Tibial nerve (tissue), 4 donors: ENCODE results near the gene RINT1. TPM values are rescaled to one million over a fixed set of nuclear protein-coding genes. Genes with fewer than 3 reads are reported as not detected.
"Not testable (repeated sequence)": the region's sequence is repeated elsewhere in the genome, so short reads cannot be mapped to it uniquely, and the experiment has no call there.

ENCODE experiments used
- DNase-seq, 2 donors: peaks; one replicate each; pipeline ENCODE4 v3.0.0-alpha.2; 2019; ENCODE audit warnings: low spot score in 2 of 2
- H3K27ac ChIP-seq, 4 donors: fragments of 200-600 bp; sonication (generic) in 3 of 4; one replicate each; pipeline ENCODE4 v1.5.1; 2017 to 2019; ENCODE audit warnings: mild to moderate bottlenecking in 1 of 4
- H3K27me3 ChIP-seq, 2 donors: fragments of 200-600 bp; sonication (generic) in 1 of 2; one replicate each; pipeline versions ENCODE4 v1.5.1 to v1.6.0; 2017 to 2019
- H3K36me3 ChIP-seq, 3 donors: fragments of 200-600 bp; sonication (generic); one replicate each; pipeline ENCODE4 v1.5.1; 2018 to 2019
- H3K4me1 ChIP-seq, 4 donors: fragments of 200-600 bp; sonication (generic) in 3 of 4; one replicate each; pipeline ENCODE4 v1.5.1; 2017 to 2019
- H3K4me3 ChIP-seq, 4 donors: fragments of 200-600 bp; sonication (generic) in 3 of 4; one replicate each; pipeline ENCODE4 v1.5.1; 2017 to 2019; ENCODE audit warnings: mild to moderate bottlenecking in 1 of 4, moderate library complexity in 1 of 4
- H3K9me3 ChIP-seq, 4 donors: fragments of 200-600 bp; sonication (generic) in 3 of 4; one replicate each; pipeline ENCODE4 v1.5.1; 2017 to 2019
- EP300 ChIP-seq, 2 donors: sonication (generic); formaldehyde crosslinking; IDR thresholded peaks; one replicate each; pipeline ENCODE4 v1.6.1; 2017; ENCODE audit warnings: antibody characterized with exemption in 2 of 2, mild to moderate bottlenecking in 1 of 2
- POLR2A ChIP-seq, 2 donors: fragments of 450-650 bp; IDR thresholded peaks; one replicate each; pipeline ENCODE4 v1.6.1; 2017; ENCODE audit warnings: antibody characterized with exemption in 2 of 2, mild to moderate bottlenecking in 2 of 2, moderate library complexity in 2 of 2
- WGBS, 2 donors: methylation state at CpG; one replicate each; pipeline ENCODE4 v1.1.5; 2018; 5-methylcytosine and 5-hydroxymethylcytosine counted together
- total RNA-seq, 4 donors: library from RNA; depleted of rRNA; stranded (reverse); fragments of >200 nt; gene quantifications; one replicate each; pipeline ENCODE4 v1.1.0, GENCODE V29; 2016
- TF ChIP-seq, protein P1 (sequence below), 5 experiments: fragments of 200-600 bp in 3 of 5; fragments of 450-650 bp in 2 of 5; sonication (generic) in 3 of 5; IDR thresholded peaks; one replicate each; pipeline ENCODE4 v1.5.1; 2016 to 2019; ENCODE audit warnings: antibody characterized with exemption in 5 of 5, mild to moderate bottlenecking in 3 of 5, moderate library complexity in 2 of 5

The RINT1 gene
- total RNA-seq, 4 donors from 2014 or later = 12.9 to 18.2 (median 14.6) TPM

DNA sequence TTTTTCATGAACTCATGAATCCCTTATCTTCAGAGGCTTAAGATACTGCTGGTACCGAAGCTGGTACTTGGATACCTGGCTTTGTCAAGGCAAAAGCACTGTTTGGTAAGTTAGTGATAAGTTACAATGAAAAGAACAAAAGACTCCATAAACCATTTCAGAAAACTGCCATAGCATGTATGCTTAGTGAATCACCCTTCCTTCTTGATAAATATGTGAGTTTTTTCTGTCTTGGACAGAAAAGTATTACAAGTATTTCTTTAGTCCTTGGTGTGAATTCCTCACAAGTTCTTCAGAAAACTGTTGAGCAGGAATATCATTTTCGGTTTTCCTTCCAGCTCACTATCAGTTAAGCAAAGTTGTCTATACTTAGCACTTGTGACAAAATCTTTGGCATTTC lies 35.5 kb upstream of the RINT1 start:
- Histone ChIP-seq H3K4me3 (no peak overlapping the region), H3K9me3 (no peaks in the 10 kb centered on the region), H3K27ac (no peak overlapping the region), H3K4me1 (no peaks in the 10 kb centered on the region), H3K36me3 (peaks cover 0 to 23% (median 0%) of the 10 kb centered on the region in 3 donors), H3K27me3 (no peaks in the 10 kb centered on the region)
- DNase-seq = no peak
- 73 to 90% methylated on average over 2 of the region's 2 CpGs for WGBS, 2 donors
- no peak for TF ChIP-seq EP300 (IDR thresholded peaks at IDR 0.05)
- TF ChIP-seq, protein P1, sequence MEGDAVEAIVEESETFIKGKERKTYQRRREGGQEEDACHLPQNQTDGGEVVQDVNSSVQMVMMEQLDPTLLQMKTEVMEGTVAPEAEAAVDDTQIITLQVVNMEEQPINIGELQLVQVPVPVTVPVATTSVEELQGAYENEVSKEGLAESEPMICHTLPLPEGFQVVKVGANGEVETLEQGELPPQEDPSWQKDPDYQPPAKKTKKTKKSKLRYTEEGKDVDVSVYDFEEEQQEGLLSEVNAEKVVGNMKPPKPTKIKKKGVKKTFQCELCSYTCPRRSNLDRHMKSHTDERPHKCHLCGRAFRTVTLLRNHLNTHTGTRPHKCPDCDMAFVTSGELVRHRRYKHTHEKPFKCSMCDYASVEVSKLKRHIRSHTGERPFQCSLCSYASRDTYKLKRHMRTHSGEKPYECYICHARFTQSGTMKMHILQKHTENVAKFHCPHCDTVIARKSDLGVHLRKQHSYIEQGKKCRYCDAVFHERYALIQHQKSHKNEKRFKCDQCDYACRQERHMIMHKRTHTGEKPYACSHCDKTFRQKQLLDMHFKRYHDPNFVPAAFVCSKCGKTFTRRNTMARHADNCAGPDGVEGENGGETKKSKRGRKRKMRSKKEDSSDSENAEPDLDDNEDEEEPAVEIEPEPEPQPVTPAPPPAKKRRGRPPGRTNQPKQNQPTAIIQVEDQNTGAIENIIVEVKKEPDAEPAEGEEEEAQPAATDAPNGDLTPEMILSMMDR (IDR thresholded peaks at IDR 0.05) = no peak
- TF ChIP-seq POLR2A (IDR thresholded peaks at IDR 0.05) = no peak

DNA sequence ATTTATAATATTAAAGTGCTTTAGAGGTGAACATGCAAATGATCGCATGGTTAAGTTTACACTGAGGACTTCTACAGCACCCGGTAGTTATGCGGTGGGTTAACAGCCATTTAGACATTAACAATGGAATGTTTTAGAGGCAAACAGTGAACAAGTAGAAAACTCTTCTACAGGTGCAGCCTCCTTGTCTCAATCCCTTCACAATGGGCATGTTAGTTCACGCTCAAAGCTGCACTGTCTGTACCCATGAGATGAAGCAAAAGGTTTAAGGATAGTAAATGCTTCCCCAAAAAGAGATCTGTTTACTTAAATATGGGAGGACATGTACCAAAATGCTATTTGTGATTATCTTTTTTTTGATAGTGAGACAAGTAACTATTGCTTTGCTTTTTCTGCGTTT lies 35.0 kb upstream of the RINT1 start:
- H3K9me3 ChIP-seq = no peaks in the 10 kb centered on the region
- DNase-seq = no peak
- no peak overlapping the region for H3K4me3 ChIP-seq
- H3K27me3 ChIP-seq = no peaks in the 10 kb centered on the region
- WGBS, 2 donors = 83 to 84% methylated on average over 5 of the region's 5 CpGs
- H3K36me3 ChIP-seq = peaks cover 0 to 28% (median 0%) of the 10 kb centered on the region in 3 donors
- H3K27ac ChIP-seq = no peak overlapping the region
- H3K4me1 ChIP-seq = no peaks in the 10 kb centered on the region
- TF ChIP-seq EP300 (IDR thresholded peaks at IDR 0.05) (no peak), POLR2A (IDR thresholded peaks at IDR 0.05) (no peak)
- TF ChIP-seq, protein P1 (IDR thresholded peaks at IDR 0.05) = no peak

DNA sequence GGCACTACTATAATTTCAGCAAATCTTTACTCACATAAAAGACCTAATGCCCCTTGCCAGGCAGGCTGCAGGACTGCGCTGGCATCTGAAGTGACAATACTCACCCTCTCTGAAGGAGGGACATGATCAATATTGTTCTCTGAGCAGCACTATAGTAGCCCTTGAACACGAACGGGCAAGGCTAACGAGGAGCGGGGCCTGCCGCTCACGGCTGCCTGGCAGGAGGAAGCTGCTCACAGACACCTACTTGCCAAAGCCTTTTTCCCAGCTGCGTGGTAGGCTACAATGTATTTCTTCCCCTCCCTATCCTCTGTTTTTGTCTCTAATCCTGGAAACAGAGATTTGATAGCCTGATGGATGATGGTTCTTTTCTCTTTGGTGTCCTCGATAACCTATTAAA lies 29.8 kb upstream of the RINT1 start:
- TF ChIP-seq POLR2A (IDR thresholded peaks at IDR 0.05) = no peak
- WGBS, 2 donors = 88 to 90% methylated on average over 9 of the region's 9 CpGs
- no peaks in the 10 kb centered on the region for H3K27me3 ChIP-seq
- no peak overlapping the region for H3K4me3 ChIP-seq
- DNase-seq = no peak
- no peaks in the 10 kb centered on the region for H3K9me3 ChIP-seq
- no peaks in the 10 kb centered on the region for H3K4me1 ChIP-seq
- H3K36me3 ChIP-seq = peaks cover 0 to 68% (median 0%) of the 10 kb centered on the region in 3 donors
- H3K27ac ChIP-seq = no peak overlapping the region

DNA sequence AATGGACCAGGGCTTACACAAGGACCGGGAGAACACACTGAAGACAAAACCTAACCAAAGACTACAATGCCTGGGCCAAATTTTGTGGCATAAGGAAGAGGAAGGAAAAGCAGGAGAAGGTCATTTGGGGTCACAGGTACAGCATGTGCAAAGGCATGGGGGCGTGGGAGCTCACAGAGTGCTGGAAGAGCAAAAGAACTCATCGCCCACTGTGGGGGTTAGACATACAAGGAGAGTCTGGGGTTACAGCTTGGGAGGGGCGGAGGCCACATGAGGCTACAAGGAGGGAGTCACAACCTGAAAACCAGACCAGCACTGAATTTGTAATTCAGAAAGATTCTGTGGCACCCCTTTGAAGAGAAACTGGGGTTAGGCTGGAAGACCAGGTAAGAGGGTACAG lies 19.6 kb upstream of the RINT1 start:
- Histone ChIP-seq H3K9me3 (no peaks in the 10 kb centered on the region), H3K27ac (no peak overlapping the region), H3K4me1 (no peaks in the 10 kb centered on the region), H3K36me3 (peaks cover 0 to 10% (median 0%) of the 10 kb centered on the region in 3 donors), H3K4me3 (no peak overlapping the region), H3K27me3 (no peaks in the 10 kb centered on the region)
- TF ChIP-seq POLR2A (IDR thresholded peaks at IDR 0.05) = no peak
- TF ChIP-seq, protein P1 (IDR thresholded peaks at IDR 0.05) = no peak
- no peak for TF ChIP-seq EP300 (IDR thresholded peaks at IDR 0.05)
- 80 to 86% methylated on average over 4 of the region's 4 CpGs for WGBS, 2 donors
- no peak for DNase-seq

DNA sequence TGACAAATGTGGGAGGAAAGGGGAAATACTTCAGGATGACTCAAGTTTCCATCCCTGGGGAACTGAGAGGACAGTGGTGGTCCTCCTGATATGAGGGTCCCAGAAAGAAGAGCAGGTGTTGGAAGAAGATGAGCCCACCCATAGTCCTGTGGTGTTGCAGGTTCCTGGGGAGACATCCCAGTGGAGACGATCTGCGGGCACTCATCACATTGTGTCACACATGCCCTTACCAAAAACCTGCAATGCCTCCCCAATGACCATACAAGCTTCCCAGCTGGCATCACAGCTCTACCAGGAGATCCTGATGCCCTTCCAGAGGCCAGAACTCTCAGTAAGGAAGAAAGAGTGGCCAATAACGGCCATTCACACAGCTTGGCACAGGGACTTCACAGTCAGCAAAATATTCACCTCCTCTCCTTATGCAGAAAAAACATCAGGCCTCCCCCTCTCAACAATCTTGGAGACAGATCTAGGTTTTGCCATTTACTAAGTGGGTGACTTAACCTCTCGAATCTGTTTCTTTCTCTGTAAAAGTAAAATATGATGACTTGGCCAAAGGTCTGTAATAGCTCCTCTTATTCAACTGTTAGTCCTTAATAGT lies 19.0 kb upstream of the RINT1 start:
- H3K4me1 ChIP-seq = no peaks in the 10 kb centered on the region
- peaks cover 0 to 4% (median 0%) of the 10 kb centered on the region in 3 donors for H3K36me3 ChIP-seq
- TF ChIP-seq, protein P1 (IDR thresholded peaks at IDR 0.05) = no peak
- no peak for TF ChIP-seq POLR2A (IDR thresholded peaks at IDR 0.05)
- no peak for TF ChIP-seq EP300 (IDR thresholded peaks at IDR 0.05)
- 74 to 92% methylated on average over 4 of the region's 4 CpGs for WGBS, 2 donors
- no peak overlapping the region for H3K27ac ChIP-seq
- H3K4me3 ChIP-seq = no peak overlapping the region
- no peaks in the 10 kb centered on the region for H3K27me3 ChIP-seq
- DNase-seq = no peak
- no peaks in the 10 kb centered on the region for H3K9me3 ChIP-seq

DNA sequence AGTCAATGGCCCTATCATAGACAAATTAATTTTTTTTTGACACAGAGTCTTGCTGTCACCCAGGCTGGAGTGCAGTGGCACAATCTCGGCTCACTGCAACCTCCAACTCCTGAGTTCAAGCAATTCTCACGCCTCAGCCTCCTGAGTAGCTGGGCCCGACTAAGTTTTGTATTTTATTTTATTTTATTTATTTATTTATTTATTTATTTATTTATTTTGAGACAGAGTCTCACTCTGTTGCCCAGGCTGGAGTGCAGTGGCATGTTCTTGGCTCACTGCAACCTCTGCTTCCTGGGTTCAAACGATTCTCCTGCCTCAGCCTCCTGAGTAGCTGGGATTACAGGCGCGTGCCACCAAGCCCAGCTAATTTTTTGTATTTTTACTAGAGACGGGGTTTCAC lies 16.4 kb upstream of the RINT1 start:
- not testable (repeated sequence) for H3K27ac ChIP-seq, H3K9me3 ChIP-seq
- 95 to 96% methylated on average over 7 of the region's 7 CpGs for WGBS, 2 donors

More for the DNA sequence above, 16.4 kb upstream of the RINT1 start:
- not testable (repeated sequence) for H3K4me3 ChIP-seq, H3K27me3 ChIP-seq, DNase-seq, H3K36me3 ChIP-seq, H3K4me1 ChIP-seq
